Endodermal cell (in vitro differentiated cells): ENCODE measurements around the gene HOXA1. TPM values are rescaled to one million over a fixed set of nuclear protein-coding genes. Genes with fewer than 3 reads are reported as not detected.

Experiments
- DNase-seq: peaks from one replicate; pipeline ENCODE4 v3.0.0-alpha.2; 2017
- H3K27ac ChIP-seq: 2 replicates; pipeline ENCODE4 v1.5.1; 2013; ENCODE audit warnings: mild to moderate bottlenecking, low read depth, low read length, moderate library complexity
- H3K27me3 ChIP-seq: 2 replicates; pipeline ENCODE4 v1.6.1; 2013; ENCODE audit warnings: mild to moderate bottlenecking, low read length, moderate library complexity; ENCODE audit not compliant: insufficient read depth, control insufficient read depth, poor library complexity, severe bottlenecking
- H3K36me3 ChIP-seq: 2 replicates; pipeline ENCODE4 v1.7.0; 2013; ENCODE audit warnings: mild to moderate bottlenecking, low read length, moderate library complexity; ENCODE audit not compliant: control insufficient read depth, insufficient read depth
- H3K4me1 ChIP-seq: one replicate; pipeline ENCODE4 v1.7.0; 2013; ENCODE audit warnings: low read length; ENCODE audit not compliant: control insufficient read depth, insufficient read depth
- H3K4me3 ChIP-seq: 2 replicates; pipeline ENCODE4 v1.5.1; 2013; ENCODE audit warnings: mild to moderate bottlenecking, low read length, moderate library complexity
- H3K9ac ChIP-seq: 2 replicates; pipeline ENCODE4 v1.6.1; 2013; ENCODE audit warnings: mild to moderate bottlenecking, low read length, moderate library complexity; ENCODE audit not compliant: poor library complexity, severe bottlenecking; ENCODE audit errors: extremely low read depth
- H3K9me3 ChIP-seq: 2 replicates; pipeline ENCODE4 v1.6.1; 2013; ENCODE audit warnings: mild to moderate bottlenecking, low read length, moderate library complexity; ENCODE audit not compliant: control insufficient read depth
- H3K27ac Mint-ChIP-seq: 2 replicates; pipeline ENCODE4 v1.8.0; 2020; ENCODE audit warnings: mixed read lengths
- H3K27me3 Mint-ChIP-seq: 2 replicates; pipeline ENCODE4 v1.8.0; 2021; ENCODE audit warnings: mild to moderate bottlenecking, mixed read lengths; ENCODE audit not compliant: insufficient read depth
- H3K36me3 Mint-ChIP-seq: 2 replicates; pipeline ENCODE4 v1.8.0; 2020; ENCODE audit warnings: low read depth, mixed read lengths
- H3K4me1 Mint-ChIP-seq: 2 replicates; pipeline ENCODE4 v1.8.0; 2020; ENCODE audit warnings: mixed read lengths
- H3K4me3 Mint-ChIP-seq: 2 replicates; pipeline ENCODE4 v1.8.0; 2020; ENCODE audit warnings: mild to moderate bottlenecking, moderate library complexity, mixed read lengths
- H3K9me3 Mint-ChIP-seq: 2 replicates; pipeline ENCODE4 v1.8.0; 2020; ENCODE audit warnings: mild to moderate bottlenecking, mixed read lengths
- WGBS, 2 experiments: methylation state at CpG; one replicate each; pipeline versions ENCODE4 v1.1.5 to v1.1.7; 2013; ENCODE audit warnings: missing lambda C conversion rate in 2 of 2, mixed read lengths in 1 of 2; ENCODE audit not compliant: insufficient coverage in 1 of 2, insufficient read length in 1 of 2; 5-methylcytosine and 5-hydroxymethylcytosine counted together
- total RNA-seq, 2 donors: library from RNA; stranded (reverse); fragmentation: NEBNext Ultra II Directional in 1 of 2; extraction: Animal tissue kit (Norgen Biotek cat#: 25700) in 1 of 2; gene quantifications; 2 replicates in 1 of 2; 3 replicates in 1 of 2; pipeline ENCODE4 v1.2.1, GENCODE V29; 2021
- TF ChIP-seq, protein P1 (sequence below): fragments of 200-600 bp; sonication (generic); conservative IDR thresholded peaks from 2 replicates; pipeline ENCODE4 v1.5.0; 2021; ENCODE audit warnings: antibody characterized with exemption, mild to moderate bottlenecking

Gene HOXA1
- total RNA-seq, 2 donors from 2014 or later = not detected

DNA sequence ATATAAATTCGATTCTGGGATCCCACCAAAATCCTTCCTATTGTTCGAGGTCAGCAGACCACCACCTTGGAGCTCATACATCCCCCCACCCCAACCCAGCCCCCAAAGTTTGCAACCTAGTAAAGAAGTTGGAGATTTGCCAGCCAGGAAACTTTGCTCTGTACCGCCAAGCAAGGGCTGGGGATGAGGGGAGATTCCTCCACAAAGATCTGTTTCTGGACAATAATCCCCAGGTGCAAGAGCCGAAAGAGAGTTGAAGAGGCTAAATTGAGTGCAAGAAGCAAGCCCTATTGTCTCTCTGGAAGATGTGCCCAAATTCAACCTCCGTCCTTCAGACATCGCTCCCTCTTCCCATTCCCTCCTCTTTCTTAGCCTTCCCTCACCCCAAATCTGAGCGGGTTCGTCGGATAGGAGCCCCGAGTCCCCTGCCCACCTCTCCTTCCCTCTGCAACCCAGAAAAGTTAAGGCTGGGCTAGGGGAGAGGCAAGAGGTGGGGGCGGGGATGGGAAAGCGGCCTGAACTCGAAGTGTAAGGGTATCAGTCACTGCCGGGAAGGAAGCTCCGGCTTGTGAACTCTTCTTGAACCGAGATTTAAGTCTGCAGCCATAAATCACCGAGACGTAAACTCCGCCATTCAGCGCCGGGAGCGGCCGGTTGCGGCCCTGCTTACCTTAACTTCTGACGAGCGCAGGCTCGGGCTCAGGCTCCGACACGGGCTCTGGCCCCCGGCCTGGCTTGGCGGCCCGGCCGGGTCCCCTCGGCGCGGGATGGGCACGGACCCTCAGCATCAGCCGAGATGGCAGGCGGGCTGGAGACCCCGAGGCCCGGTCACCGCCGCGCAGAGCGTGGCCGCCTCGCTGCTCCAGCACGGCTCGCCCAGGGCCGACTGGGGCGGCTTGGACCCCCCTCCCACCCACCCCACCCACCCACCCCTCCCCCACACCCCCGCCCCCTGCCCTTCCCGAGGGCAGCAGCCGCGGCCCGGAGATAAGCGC lies 17.5 kb upstream of the HOXA1 start:
- Mint-ChIP-seq H3K27me3 (peaks cover 95% of the 10 kb centered on the region), H3K4me1 (peaks cover 7% of the 10 kb centered on the region), H3K36me3 (no peaks in the 10 kb centered on the region), H3K27ac (no peak overlapping the region), H3K4me3 (no peak overlapping the region), H3K9me3 (no peaks in the 10 kb centered on the region)
- Histone ChIP-seq H3K9ac (no peak overlapping the region), H3K27me3 (peaks cover 97% of the 10 kb centered on the region), H3K27ac (no peak overlapping the region), H3K4me3 (no peak overlapping the region), H3K9me3 (peaks cover 4% of the 10 kb centered on the region), H3K4me1 (no peaks in the 10 kb centered on the region), H3K36me3 (no peaks in the 10 kb centered on the region)
- DNase-seq = peak; percentile 80
- WGBS, 2 experiments = 1 to 3% methylated on average over 9 to 39 of the region's 57 CpGs
- TF ChIP-seq, protein P1, sequence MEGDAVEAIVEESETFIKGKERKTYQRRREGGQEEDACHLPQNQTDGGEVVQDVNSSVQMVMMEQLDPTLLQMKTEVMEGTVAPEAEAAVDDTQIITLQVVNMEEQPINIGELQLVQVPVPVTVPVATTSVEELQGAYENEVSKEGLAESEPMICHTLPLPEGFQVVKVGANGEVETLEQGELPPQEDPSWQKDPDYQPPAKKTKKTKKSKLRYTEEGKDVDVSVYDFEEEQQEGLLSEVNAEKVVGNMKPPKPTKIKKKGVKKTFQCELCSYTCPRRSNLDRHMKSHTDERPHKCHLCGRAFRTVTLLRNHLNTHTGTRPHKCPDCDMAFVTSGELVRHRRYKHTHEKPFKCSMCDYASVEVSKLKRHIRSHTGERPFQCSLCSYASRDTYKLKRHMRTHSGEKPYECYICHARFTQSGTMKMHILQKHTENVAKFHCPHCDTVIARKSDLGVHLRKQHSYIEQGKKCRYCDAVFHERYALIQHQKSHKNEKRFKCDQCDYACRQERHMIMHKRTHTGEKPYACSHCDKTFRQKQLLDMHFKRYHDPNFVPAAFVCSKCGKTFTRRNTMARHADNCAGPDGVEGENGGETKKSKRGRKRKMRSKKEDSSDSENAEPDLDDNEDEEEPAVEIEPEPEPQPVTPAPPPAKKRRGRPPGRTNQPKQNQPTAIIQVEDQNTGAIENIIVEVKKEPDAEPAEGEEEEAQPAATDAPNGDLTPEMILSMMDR = no peak

DNA sequence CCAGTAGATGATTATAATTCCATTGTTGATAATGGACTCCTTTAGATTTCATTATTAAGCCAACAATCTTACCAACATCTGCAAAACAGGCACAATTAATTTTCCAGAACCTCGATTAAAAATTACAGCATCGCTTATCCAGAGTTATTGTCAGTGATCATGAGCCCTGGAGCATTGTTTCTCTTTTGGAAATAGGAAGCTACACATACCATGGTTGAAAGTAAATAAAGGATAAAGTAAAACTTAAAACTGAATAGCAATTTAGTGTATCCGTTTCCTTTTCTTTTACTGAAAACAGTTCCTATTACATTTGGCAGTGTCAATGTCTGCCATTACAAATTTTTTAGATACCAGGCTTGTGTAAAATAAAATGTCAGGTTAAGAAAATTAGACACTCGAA lies 16.6 kb upstream of the HOXA1 start:
- Mint-ChIP-seq H3K9me3 (no peaks in the 10 kb centered on the region), H3K4me3 (no peak overlapping the region), H3K27ac (no peak overlapping the region), H3K36me3 (no peaks in the 10 kb centered on the region), H3K27me3 (peaks cover 95% of the 10 kb centered on the region), H3K4me1 (peaks cover 8% of the 10 kb centered on the region)
- no peaks in the 10 kb centered on the region for H3K36me3 ChIP-seq
- no peak for DNase-seq
- H3K27me3 ChIP-seq = peaks cover 97% of the 10 kb centered on the region
- 41 to 54% methylated on average over 2 to 4 of the region's 4 CpGs for WGBS, 2 experiments
- H3K4me3 ChIP-seq = no peak overlapping the region
- TF ChIP-seq, protein P1 = no peak
- peaks cover 4% of the 10 kb centered on the region for H3K9me3 ChIP-seq
- H3K4me1 ChIP-seq = no peaks in the 10 kb centered on the region
- H3K9ac ChIP-seq = no peak overlapping the region
- no peak overlapping the region for H3K27ac ChIP-seq

DNA sequence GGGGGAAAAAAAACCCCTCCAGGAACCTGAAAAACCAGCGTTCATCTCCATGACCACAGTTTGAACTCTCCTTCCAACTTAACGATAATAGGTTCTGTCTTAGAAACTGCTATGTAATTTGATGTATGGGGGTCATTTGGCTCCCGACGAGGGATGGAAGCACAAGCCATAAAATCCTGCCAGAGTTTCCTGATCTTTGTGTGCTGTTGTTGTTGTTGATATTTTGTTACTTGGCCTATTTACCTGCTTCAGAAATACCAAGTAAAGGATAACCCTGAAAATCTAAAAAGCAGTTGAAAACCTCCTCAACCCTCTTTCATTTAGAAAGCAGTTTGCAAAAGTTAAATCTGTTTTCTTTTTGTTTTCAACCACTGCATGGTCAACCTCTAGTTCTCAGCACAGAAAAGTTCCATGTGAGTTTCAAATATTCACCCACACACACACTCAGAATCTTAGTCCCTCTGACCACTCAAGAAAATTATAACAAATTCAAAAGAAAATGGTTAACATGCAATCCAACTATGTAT lies 16.0 kb upstream of the HOXA1 start:
- H3K27ac ChIP-seq = no peak overlapping the region
- 10% methylated on average over 3 of the region's 4 CpGs; no CpG with 5 or more reads in 1 of the 2 experiments for WGBS, 2 experiments
- no peak overlapping the region for H3K4me3 ChIP-seq

More for the DNA sequence above, 16.0 kb upstream of the HOXA1 start:
- Mint-ChIP-seq H3K4me3 (no peak overlapping the region), H3K27ac (no peak overlapping the region), H3K36me3 (no peaks in the 10 kb centered on the region), H3K27me3 (peaks cover 95% of the 10 kb centered on the region), H3K9me3 (no peaks in the 10 kb centered on the region), H3K4me1 (peaks cover 8% of the 10 kb centered on the region)
- no peak for DNase-seq
- H3K27me3 ChIP-seq = peaks cover 97% of the 10 kb centered on the region
- no peaks in the 10 kb centered on the region for H3K4me1 ChIP-seq
- TF ChIP-seq, protein P1 = no peak
- no peaks in the 10 kb centered on the region for H3K36me3 ChIP-seq
- no peak overlapping the region for H3K9ac ChIP-seq
- peaks cover 4% of the 10 kb centered on the region for H3K9me3 ChIP-seq
